Panc1 (cell line): ENCODE measurements around the gene HAND1. TPM values are rescaled to one million over a fixed set of nuclear protein-coding genes. Genes with fewer than 3 reads are reported as not detected.

ENCODE experiments used
- ATAC-seq: fragments of 200-7000 bp; cut with Tn5 transposase; 2 replicates; pipeline ENCODE4 v1.9.1; 2020; ENCODE audit warnings: mild to moderate bottlenecking, moderate library complexity
- BruUV-seq: library from RNA; stranded (reverse); fragments of 400-500 nt; replicated peaks from 2 replicates; lab custom pipeline; 2021; lab: Mats Ljungman, UMichigan
- CTCF ChIA-PET: fragments of 300-600 bp; sonication (Branson Sonifier 250); formaldehyde crosslinking; loops from one replicate; lab custom pipeline; 2022; ENCODE audit warnings: antibody characterized with exemption; lab: Charles Lee
- POLR2A ChIA-PET: fragments of 300-600 bp; sonication (Branson Sonifier 250); formaldehyde crosslinking; loops from one replicate; lab custom pipeline; 2022; ENCODE audit warnings: antibody characterized with exemption; lab: Charles Lee
- DNase-seq: peaks from one replicate; pipeline ENCODE4 v3.0.0-alpha.2; 2010; ENCODE audit warnings: low read depth, low spot score
- H3K27ac ChIP-seq: 2 replicates; pipeline ENCODE4 v1.5.1; 2011; ENCODE audit warnings: mild to moderate bottlenecking, low read length, inconsistent platforms
- H3K27me3 ChIP-seq: fragments of 200-500 bp; sonication (Bioruptor generic); 2 replicates; pipeline ENCODE4 v1.6.0; 2014; ENCODE audit warnings: low read length, inconsistent platforms; ENCODE audit not compliant: control insufficient read depth, insufficient read depth
- H3K36me3 ChIP-seq: fragments of 200-500 bp; sonication (Bioruptor generic); 2 replicates; pipeline ENCODE4 v1.5.1; 2014; ENCODE audit warnings: inconsistent platforms, mild to moderate bottlenecking, low read length, moderate library complexity; ENCODE audit not compliant: control insufficient read depth, insufficient read depth
- H3K4me1 ChIP-seq: 2 replicates; pipeline ENCODE4 v1.5.1; 2011; ENCODE audit warnings: inconsistent platforms, mild to moderate bottlenecking, low read length, moderate library complexity; ENCODE audit not compliant: control insufficient read depth, insufficient read depth
- H3K4me3 ChIP-seq, 2 experiments: 2 replicates each; pipeline ENCODE4 v1.5.1; 2011 to 2012; ENCODE audit warnings: low read depth in 2 of 2, low read length in 2 of 2, mild to moderate bottlenecking in 2 of 2, inconsistent platforms in 1 of 2, moderate library complexity in 1 of 2
- H3K9me3 ChIP-seq: fragments of 200-500 bp; sonication (Bioruptor generic); 2 replicates; pipeline ENCODE4 v1.5.1; 2014; ENCODE audit warnings: low read depth, mild to moderate bottlenecking, inconsistent platforms, low read length, moderate library complexity; ENCODE audit not compliant: control insufficient read depth, insufficient read depth
- POLR2AphosphoS5 ChIP-seq: IDR thresholded peaks from 2 replicates; pipeline ENCODE4 v1.6.1; 2012; ENCODE audit warnings: mild to moderate bottlenecking, low read depth, low read length, moderate library complexity
- REST ChIP-seq, 2 experiments: IDR thresholded peaks; 2 replicates each; pipeline ENCODE4 v1.6.1; 2011 to 2012; ENCODE audit warnings: low read depth in 2 of 2, control low read depth in 1 of 2, low read length in 1 of 2, mild to moderate bottlenecking in 1 of 2, moderate library complexity in 1 of 2; ENCODE audit not compliant: insufficient read depth in 1 of 2
- SIN3A ChIP-seq: IDR thresholded peaks from 2 replicates; pipeline ENCODE4 v1.6.1; 2012; ENCODE audit warnings: low read depth, mild to moderate bottlenecking, low read length, moderate library complexity, borderline replicate concordance; ENCODE audit not compliant: insufficient read depth
- TCF7L2 ChIP-seq: IDR thresholded peaks from 2 replicates; pipeline ENCODE4 v1.6.1; 2011; ENCODE audit warnings: mild to moderate bottlenecking, low read depth, low read length, inconsistent platforms
- in situ Hi-C: cut with HindIII; loops from 2 replicates; pipeline ENCODE4 v1.10.0; 2016; ENCODE audit warnings: low sequenced_read_pairs, low pct_unique_long_range_greater_than_20kb
- intact Hi-C: fragments of 100-400 bp; cut with micrococcal nuclease; formaldehyde crosslinking; loops from one replicate; pipeline ENCODE4 v1.10.0; 2022; ENCODE audit not compliant: unreplicated experiment
- total RNA-seq: library from RNA; stranded (reverse); gene quantifications from one replicate; pipeline ENCODE4 v1.2.1, GENCODE V29; 2021; ENCODE audit not compliant: unreplicated experiment
- TF ChIP-seq, protein P1 (sequence below): fragments of 450-650 bp; IDR thresholded peaks from 2 replicates; pipeline ENCODE4 v1.5.1; 2017; ENCODE audit warnings: mild to moderate bottlenecking

Gene HAND1
- total RNA-seq, 1 experiment from 2014 or later, result 0.10 TPM

DNA sequence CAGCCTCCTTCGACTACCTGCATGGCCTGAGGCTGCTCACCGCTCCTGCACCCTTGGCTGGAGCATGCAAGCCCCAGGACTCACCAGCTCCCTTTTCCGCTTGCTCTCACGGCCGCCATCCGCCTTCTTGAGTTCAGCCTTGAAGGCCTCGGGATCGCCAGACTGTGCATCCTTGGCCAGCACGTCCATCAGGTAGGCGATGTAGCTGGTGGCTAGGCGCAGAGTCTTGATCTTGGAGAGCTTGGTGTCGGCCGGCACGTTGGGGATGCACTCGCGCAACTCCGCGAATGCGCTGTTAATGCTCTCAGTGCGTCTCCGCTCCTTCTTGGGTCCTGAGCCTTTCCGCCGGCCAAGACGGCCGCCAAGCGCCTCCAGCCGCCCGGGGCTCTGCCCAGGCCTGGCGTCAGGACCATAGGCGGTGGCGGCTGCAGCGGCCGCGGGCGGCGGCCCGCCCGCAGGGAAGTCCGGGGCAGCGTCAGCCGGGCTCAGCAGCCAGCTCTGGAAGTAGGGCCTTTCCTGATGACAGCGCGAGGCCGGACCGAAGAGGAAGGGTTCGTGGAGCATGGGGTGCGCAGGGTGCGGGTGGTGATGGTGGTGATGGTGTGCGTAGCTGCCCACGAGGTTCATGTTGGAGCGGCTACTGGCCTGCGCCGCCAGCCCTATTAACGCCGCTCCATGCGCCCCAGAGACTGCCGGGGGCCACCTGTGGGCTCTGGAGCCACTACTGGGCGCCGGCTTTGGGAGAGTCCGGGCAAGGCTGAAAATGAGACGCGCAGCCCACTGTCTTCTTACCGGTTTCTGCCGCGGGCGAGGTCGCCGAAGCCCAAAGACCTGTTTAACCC is 424 bp downstream of the HAND1 start:
- peak overlapping the region; percentile 45 to 48 for H3K4me3 ChIP-seq
- no peaks in the 10 kb centered on the region for H3K9me3 ChIP-seq
- peak; percentile 72 for ATAC-seq
- peaks cover 17% of the 10 kb centered on the region for H3K27me3 ChIP-seq
- in situ Hi-C loops (no loop called here), intact Hi-C loops (no loop called here)
- H3K4me1 ChIP-seq, result no peaks in the 10 kb centered on the region; the same call in 1 of the 2 replicates
- BruUV-seq, result no TSS peak
- ChIA-PET POLR2A (interaction anchor here (0.6 kb wide), 2 partner anchors 31 to 391 kb away, joined by 10 to 11 read pairs; no protein-coding TSS in a partner anchor), CTCF (interaction anchor here (0.6 kb wide), 1 partner anchor 44 kb away, joined by 6 read pairs; no protein-coding TSS in a partner anchor)
- no peak for DNase-seq
- TF ChIP-seq TCF7L2, result 0 out of 2 replicates have a peak, but pooled peaks have one; percentile 47
- TF ChIP-seq REST (IDR thresholded peaks at IDR 0.05; ENCODE audit: insufficient read depth in 1 of 2, low read depth in 2 of 2, low read length in 1 of 2), result no peak
- H3K27ac ChIP-seq, result no peak overlapping the region
- no peaks in the 10 kb centered on the region for H3K36me3 ChIP-seq

DNA sequence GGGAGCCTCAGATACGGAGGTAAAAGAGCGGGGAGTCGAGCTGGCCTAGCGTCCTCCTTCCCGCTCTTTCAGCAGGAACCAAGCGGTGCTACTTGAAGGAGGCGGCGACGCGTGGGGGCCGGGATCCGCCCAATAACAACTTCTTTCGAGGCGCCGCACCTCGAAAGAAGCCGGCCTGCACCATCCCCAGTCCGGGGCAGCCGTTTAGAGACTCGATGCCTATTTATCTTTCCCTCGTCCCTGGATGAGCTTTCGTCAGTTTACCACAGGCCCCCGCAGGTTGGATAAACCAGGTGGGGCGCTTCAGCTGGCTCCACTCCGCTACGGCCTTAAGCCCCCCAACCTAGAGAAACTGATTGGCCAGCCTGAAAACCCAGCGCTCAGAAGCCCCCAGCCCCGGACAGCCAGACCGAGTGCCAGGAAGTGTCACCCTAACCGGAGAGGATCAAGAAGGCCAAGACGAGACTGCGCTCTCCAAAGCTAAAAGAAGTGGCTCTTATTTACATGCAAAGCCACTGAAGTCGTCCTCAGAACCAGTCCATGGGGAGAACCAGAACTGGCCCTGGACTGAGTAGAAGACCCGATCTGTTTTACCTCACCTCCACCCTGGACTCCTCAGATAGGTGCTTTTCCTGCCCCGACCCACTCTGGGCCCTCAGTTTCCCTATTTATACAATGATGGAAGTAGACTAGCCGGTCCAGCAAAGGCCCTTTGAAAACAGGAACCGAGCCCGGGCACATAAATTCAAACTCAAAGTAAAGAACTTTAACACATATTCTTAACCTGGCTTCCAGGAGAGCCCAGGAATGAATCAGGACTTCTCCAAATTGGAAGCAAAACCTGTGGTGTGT is 1.4 kb downstream of the HAND1 start:
- Histone ChIP-seq H3K9me3 (no peaks in the 10 kb centered on the region), H3K27me3 (peaks cover 20% of the 10 kb centered on the region), H3K4me1 (no peaks in the 10 kb centered on the region; the same call in 1 of the 2 replicates), H3K36me3 (no peaks in the 10 kb centered on the region), H3K27ac (no peak overlapping the region), H3K4me3 (peak overlapping the region in 1 of 2 experiments; percentile 2; a peak in 1 of 4 replicates)
- DNase-seq (no peak), ATAC-seq (no peak)
- intact Hi-C loops (no loop called here), in situ Hi-C loops (no loop called here)
- ChIA-PET CTCF (no interaction called here), POLR2A (no interaction called here)
- TF ChIP-seq, protein P1, sequence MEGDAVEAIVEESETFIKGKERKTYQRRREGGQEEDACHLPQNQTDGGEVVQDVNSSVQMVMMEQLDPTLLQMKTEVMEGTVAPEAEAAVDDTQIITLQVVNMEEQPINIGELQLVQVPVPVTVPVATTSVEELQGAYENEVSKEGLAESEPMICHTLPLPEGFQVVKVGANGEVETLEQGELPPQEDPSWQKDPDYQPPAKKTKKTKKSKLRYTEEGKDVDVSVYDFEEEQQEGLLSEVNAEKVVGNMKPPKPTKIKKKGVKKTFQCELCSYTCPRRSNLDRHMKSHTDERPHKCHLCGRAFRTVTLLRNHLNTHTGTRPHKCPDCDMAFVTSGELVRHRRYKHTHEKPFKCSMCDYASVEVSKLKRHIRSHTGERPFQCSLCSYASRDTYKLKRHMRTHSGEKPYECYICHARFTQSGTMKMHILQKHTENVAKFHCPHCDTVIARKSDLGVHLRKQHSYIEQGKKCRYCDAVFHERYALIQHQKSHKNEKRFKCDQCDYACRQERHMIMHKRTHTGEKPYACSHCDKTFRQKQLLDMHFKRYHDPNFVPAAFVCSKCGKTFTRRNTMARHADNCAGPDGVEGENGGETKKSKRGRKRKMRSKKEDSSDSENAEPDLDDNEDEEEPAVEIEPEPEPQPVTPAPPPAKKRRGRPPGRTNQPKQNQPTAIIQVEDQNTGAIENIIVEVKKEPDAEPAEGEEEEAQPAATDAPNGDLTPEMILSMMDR, result no peak
- TF ChIP-seq SIN3A (no peak), POLR2AphosphoS5 (no peak), TCF7L2 (no peak), REST (IDR thresholded peaks at IDR 0.05; ENCODE audit: insufficient read depth in 1 of 2, low read depth in 2 of 2, low read length in 1 of 2) (no peak)
- no TSS peak for BruUV-seq
